MM.1S (cell line): ENCODE data around the gene FBXO17.

Experiments used
- DNase-seq: peaks from one replicate; pipeline ENCODE4 v3.0.0-alpha.2; 2015
- H2AFZ ChIP-seq: fragments of 300-600 bp; sonication (generic); 2 replicates; pipeline ENCODE4 v1.6.0; 2016; ENCODE audit warnings: antibody characterized with exemption, low read length
- H3F3A ChIP-seq: fragments of 300-600 bp; sonication (generic); 2 replicates; pipeline ENCODE4 v1.6.1; 2016; ENCODE audit warnings: mild to moderate bottlenecking, antibody characterized with exemption, low read length, moderate library complexity, mixed read lengths; ENCODE audit not compliant: insufficient read depth
- H3K27ac ChIP-seq: fragments of 300-600 bp; sonication (generic); 2 replicates; pipeline ENCODE4 v1.5.1; 2016; ENCODE audit warnings: mild to moderate bottlenecking, low read length
- H3K27me3 ChIP-seq: fragments of 300-600 bp; sonication (generic); replicated peaks from 2 replicates; pipeline ENCODE4 v1.6.0; 2016; ENCODE audit warnings: low read length; ENCODE audit not compliant: insufficient read depth
- H3K36me3 ChIP-seq: fragments of 300-600 bp; sonication (generic); replicated peaks from 2 replicates; pipeline ENCODE4 v1.6.1; 2016; ENCODE audit warnings: mild to moderate bottlenecking, low read length, mixed read lengths; ENCODE audit not compliant: insufficient read depth
- H3K4me1 ChIP-seq: fragments of 300-600 bp; sonication (generic); 2 replicates; pipeline ENCODE4 v1.6.1; 2016; ENCODE audit warnings: low read length, mixed read lengths
- H3K4me2 ChIP-seq: fragments of 300-600 bp; sonication (generic); 2 replicates; pipeline ENCODE4 v1.6.0; 2016; ENCODE audit warnings: low read depth, low read length
- H3K4me3 ChIP-seq: fragments of 300-600 bp; sonication (generic); 2 replicates; pipeline ENCODE4 v1.5.1; 2016; ENCODE audit warnings: low read length, mixed read lengths
- H3K79me2 ChIP-seq: fragments of 300-600 bp; sonication (generic); 2 replicates; pipeline ENCODE4 v1.6.1; 2016; ENCODE audit warnings: mixed run types, low read length, mixed read lengths
- H3K9ac ChIP-seq: fragments of 300-600 bp; sonication (generic); 2 replicates; pipeline ENCODE4 v1.6.1; 2016; ENCODE audit warnings: low read length, mixed read lengths
- H3K9me2 ChIP-seq: fragments of 300-600 bp; sonication (generic); replicated peaks from 2 replicates; pipeline ENCODE4 v1.6.1; 2016; ENCODE audit warnings: mild to moderate bottlenecking, low read length, mixed read lengths; ENCODE audit not compliant: insufficient read depth
- H3K9me3 ChIP-seq: fragments of 300-600 bp; sonication (generic); replicated peaks from 2 replicates; pipeline ENCODE4 v1.6.1; 2016; ENCODE audit warnings: mild to moderate bottlenecking, low read length, mixed read lengths; ENCODE audit not compliant: insufficient read depth
- H4K20me1 ChIP-seq: fragments of 300-600 bp; sonication (generic); 2 replicates; pipeline ENCODE4 v1.6.1; 2016; ENCODE audit warnings: mild to moderate bottlenecking, low read length, moderate library complexity, mixed read lengths; ENCODE audit not compliant: insufficient read depth
- CTCF ChIP-seq: fragments of 300-600 bp; sonication (generic); IDR thresholded peaks from 2 replicates; pipeline ENCODE4 v1.5.1; 2016; ENCODE audit warnings: antibody characterized with exemption, low read length, mixed read lengths
- EZH2 ChIP-seq: fragments of 300-600 bp; sonication (generic); optimal IDR thresholded peaks from 2 replicates; pipeline ENCODE3; 2017; ENCODE audit warnings: low read depth, mild to moderate bottlenecking, antibody characterized with exemption, low read length, mixed read lengths
- EZH2phosphoT487 ChIP-seq: fragments of 300-600 bp; sonication (generic); IDR thresholded peaks from 2 replicates; pipeline ENCODE4 v1.6.1; 2018; ENCODE audit warnings: antibody characterized with exemption, low read length

Gene FBXO17

GRCh38 chr19:38900202-38900629 is 75.3 kb downstream of the FBXO17 start:
- Histone ChIP-seq H3K4me2 (peak overlapping the region; percentile 75), H3K4me1 (peaks cover 17% of the 10 kb centered on the region; the same call in 1 of the 2 replicates), H2AFZ (peak overlapping the region; percentile 70), H3K9me2 (no peaks in the 10 kb centered on the region), H3K4me3 (peak overlapping the region; percentile 73), H3K9ac (peak overlapping the region; percentile 75), H3K36me3 (no peaks in the 10 kb centered on the region), H3K27me3 (no peaks in the 10 kb centered on the region), H3K27ac (peak overlapping the region; percentile 43; the same call in 1 of the 2 replicates), H3F3A (peaks cover 6% of the 10 kb centered on the region), H4K20me1 (no peaks in the 10 kb centered on the region), H3K9me3 (no peaks in the 10 kb centered on the region), H3K79me2 (peaks cover 67% of the 10 kb centered on the region)
- DNase-seq, result no peak
- no peak for TF ChIP-seq CTCF
- no peak for TF ChIP-seq EZH2phosphoT487
- TF ChIP-seq EZH2, result no peak

GRCh38 chr19:38899447-38900201 is 75.9 kb downstream of the FBXO17 start, which contains the start of the genes NFKBIB and SIRT2:
TSS of gene NFKBIB (plus strand) at chr19:38899969. CDS start at chr19:38900033, 64 bp downstream.
TSS of gene SIRT2 (minus strand) at chr19:38899618. CDS start at chr19:38899521, 97 bp downstream.
- H3K9me2 ChIP-seq, result no peaks in the 10 kb centered on the region
- H3K79me2 ChIP-seq, result peaks cover 69% of the 10 kb centered on the region
- peak within 1 kb of the TSS; percentile 94 for H3K4me3 ChIP-seq
- no peaks in the 10 kb centered on the region for H4K20me1 ChIP-seq
- peak within 1 kb of the TSS; percentile 60; the same call in 1 of the 2 replicates for H3K27ac ChIP-seq
- peak within 1 kb of the TSS; percentile 98 for H3K4me2 ChIP-seq
- H3K9me3 ChIP-seq, result no peaks in the 10 kb centered on the region
- H3K27me3 ChIP-seq, result no peaks in the 10 kb centered on the region
- peaks cover 17% of the 10 kb centered on the region; the same call in 1 of the 2 replicates for H3K4me1 ChIP-seq
- H3F3A ChIP-seq, result peaks cover 6% of the 10 kb centered on the region
- TF ChIP-seq EZH2 (no peak), CTCF (no peak), EZH2phosphoT487 (no peak)
- peak within 1 kb of the TSS; percentile 92 for H2AFZ ChIP-seq
- peak within 1 kb of the TSS; percentile 90 for H3K9ac ChIP-seq
- DNase-seq, result peak; percentile 100
- no peaks in the 10 kb centered on the region for H3K36me3 ChIP-seq

- H3K9me3 ChIP-seq, result no peaks in the 10 kb centered on the region
- peak overlapping the region; percentile 94 for H3K4me3 ChIP-seq
- peak overlapping the region; percentile 60; the same call in 1 of the 2 replicates for H3K27ac ChIP-seq
- H3K4me1 ChIP-seq, result peaks cover 17% of the 10 kb centered on the region; the same call in 1 of the 2 replicates
- H3K27me3 ChIP-seq, result no peaks in the 10 kb centered on the region
- peak overlapping the region; percentile 98 for H3K4me2 ChIP-seq
- no peaks in the 10 kb centered on the region for H4K20me1 ChIP-seq
- peaks cover 6% of the 10 kb centered on the region for H3F3A ChIP-seq
- peak overlapping the region; percentile 92 for H2AFZ ChIP-seq
- TF ChIP-seq EZH2phosphoT487 (no peak), EZH2 (no peak), CTCF (no peak)
- no peak for DNase-seq
- peaks cover 64% of the 10 kb centered on the region for H3K79me2 ChIP-seq
- H3K36me3 ChIP-seq, result no peaks in the 10 kb centered on the region
- peak overlapping the region; percentile 90 for H3K9ac ChIP-seq
- no peaks in the 10 kb centered on the region for H3K9me2 ChIP-seq
Observed at GRCh38 chr19:38898788-38899446, 76.6 kb downstream of the FBXO17 start.
